Endothelial cell of hepatic sinusoid (primary cell): ENCODE measurements around the gene ARX.

ENCODE experiments used
- in situ Hi-C: cut with HindIII; loops from 2 replicates; pipeline ENCODE4 v1.10.0; 2017; ENCODE audit warnings: low sequenced_read_pairs

Gene ARX

DNA sequence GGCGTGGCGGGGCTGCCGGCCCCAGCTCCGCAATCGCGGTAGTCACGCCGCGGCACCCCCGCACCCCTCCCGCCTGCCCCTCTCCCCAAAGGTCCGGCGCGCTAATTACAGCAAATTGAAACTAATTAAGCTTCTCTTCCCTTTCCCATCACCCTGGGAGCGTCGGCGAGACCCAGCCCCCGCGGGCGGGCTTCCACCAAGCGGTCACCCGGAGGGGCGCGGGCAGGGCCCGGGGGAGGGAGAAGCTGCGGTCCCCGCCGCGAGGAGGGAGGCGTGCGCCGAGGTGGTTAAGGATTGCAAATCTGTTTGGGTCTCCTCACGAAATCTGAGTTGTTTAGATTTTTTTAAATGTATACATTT, 13.1 kb downstream of the ARX start:
- in situ Hi-C loops = no loop called here

DNA sequence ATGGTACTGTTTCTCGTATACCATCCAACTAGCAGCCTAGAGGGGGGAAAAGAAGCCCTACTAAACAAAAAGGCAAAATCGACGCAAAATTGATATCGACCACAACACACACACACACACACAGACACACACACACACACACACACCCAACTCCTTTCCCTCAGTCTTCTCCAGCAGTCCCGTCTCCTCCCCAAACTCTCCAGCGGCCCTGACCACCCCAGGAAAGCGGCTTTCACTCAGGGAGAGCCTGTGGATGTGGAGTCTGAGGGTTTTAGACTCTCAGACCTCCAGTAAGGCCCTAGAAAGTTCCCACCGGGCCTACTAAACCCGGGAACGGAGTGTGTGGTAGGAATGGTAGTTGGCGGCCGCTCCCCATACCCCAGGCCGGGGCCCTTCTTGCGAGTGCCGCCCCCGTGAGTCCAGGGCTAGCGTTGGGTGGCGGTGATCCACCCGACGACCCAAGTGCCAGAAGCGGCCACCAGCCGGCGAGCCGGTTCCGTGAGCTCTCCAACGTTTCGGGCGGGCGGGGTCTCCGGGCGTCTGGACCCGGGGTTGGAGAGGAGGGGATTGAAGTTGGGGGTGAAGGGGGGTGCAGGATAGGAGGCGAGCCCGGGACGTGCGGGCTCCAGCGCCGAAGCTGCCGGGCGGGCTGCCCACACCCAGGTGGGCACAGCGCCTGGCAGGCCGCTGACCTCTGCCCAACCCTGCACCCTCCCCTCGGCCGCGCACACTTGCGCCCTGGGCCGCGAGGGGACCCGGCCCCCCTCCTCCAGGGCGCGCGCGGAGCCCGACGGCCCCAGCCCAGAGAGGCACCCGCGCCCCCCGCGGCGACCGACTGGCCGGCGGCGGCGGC, 13.7 kb downstream of the ARX start:
- in situ Hi-C loops = no loop called here

DNA sequence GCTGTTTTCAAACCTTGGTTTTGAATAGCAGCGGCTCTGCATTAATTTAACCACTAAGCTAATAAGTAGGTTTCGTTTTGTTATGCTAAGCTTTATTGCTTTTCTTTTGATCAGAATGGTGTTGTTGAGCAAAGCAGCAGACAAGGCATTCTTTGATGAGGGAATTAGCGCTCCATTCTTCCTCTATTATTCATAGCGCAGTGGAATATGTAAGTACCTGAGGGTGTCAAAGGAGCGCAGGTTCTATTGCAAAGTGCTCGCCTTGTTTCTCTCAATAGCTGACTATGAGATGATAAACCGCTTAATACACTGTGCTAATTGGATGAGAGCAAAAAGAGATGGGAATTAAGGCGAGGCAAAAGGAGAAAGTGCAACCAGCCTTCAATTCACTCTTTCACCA, 16.3 kb downstream of the ARX start:
- in situ Hi-C loops = no loop called here

DNA sequence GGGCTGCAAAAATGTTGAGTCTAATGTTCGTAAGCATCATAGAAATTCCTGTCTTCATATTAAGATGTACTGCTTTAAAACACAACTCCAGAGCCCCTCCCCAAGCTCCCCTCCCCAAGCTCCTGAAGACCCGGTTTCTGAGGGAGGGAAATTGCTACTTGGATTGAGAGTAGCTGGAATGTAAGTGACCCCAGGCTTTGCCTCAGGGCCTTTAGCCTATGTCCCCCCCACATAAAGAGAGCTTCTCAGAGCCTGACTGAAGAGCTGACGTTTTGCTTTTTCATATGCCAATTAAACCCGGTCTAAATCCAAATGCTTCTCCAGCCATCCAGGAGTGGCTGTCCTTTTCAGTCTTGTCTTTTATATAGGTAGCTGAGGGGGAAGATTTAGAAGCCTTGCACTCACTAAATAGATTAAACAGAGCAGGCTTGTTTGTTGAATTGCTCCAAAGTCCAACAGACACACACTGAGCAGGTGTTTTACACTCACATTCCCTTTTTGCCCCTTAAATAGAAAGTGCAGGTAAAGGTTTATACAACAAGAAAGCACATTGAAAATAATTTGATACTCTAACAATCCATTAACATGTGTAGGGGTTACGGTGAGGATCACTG, 19.6 kb downstream of the ARX start:
- in situ Hi-C loops = no loop called here

DNA sequence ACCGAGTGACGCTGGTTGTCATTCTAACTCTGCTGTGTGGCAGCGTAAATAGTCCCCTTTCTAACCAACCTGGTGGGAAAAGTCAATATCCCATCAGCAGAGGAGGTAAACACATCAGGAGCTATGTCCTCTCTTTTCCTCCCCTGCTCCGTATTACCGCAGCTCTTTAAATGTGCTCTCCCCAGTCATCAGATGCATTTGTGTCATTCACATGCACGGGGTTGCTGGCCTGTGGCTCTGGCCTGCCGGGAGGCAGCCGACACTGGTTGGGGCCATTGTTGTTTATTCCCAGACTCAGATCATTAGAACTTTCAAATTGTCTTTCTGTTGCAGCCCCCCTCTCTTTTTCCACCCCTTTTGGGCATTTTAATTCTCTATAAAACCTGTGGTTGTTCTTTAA, 21.9 kb downstream of the ARX start:
- in situ Hi-C loops = no loop called here

DNA sequence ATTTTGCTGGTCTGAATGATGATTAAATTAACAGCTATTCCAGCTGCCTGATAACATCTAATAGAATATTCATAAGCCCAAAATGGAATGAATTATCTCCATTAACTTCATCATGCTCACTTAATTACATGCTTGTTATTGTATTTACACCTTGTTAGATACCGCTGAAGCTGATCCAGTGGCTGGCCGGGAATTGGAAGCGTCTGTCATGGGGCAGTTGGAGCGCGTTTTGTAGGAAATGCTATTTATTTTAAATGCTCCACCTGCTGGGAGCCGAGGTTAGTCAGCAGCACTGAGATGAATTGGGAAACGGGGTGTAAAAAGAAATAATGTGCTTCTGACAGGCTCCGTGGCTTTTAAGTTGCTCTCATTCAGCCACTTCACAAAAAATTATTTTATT, 25.2 kb downstream of the ARX start:
- in situ Hi-C loops = no loop called here

DNA sequence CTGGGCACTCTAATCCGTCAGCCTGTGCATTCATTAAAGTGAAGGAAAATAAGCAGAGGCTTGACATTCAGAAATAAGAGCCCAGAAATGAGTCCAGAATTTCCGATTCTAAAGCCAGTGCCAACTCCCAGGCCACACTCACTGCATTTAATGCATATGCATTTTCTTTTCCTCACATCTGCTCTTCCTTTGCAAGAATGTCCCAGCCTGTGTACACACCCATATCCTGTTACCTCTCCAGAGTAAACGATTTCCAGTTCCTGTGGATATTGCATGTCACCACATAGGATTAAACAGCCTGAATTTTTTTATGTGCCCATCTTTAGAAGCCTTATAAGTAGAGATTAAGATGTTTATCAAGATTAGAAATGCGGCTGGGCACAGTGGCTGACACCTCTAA, 27.5 kb downstream of the ARX start:
- in situ Hi-C loops = no loop called here

DNA sequence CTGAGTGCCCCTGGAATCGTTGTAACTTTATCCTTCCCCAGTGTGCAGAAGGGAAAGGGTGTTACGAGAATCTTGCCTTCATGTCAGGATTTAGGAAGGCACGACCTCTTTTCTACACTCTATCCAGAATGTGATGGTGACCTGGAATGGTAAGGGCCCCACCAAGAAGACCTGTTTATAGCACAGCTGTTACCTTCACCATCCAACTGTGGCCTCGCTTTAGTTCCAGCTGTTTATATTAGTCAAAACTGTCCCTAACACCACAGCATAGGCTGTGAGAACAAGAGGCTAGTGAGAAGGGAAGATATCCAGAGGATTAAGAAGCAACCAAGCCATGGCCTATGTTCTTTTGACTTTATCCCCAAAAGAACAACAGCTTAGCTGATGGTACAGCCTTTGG, 28.0 kb downstream of the ARX start:
- in situ Hi-C loops = no loop called here

- in situ Hi-C loops = no loop called here
Measured at GRCh38 chrX:24985120-24985519, 30.6 kb downstream of the ARX start.

- in situ Hi-C loops = no loop called here
Measured at GRCh38 chrX:24983931-24984330, 31.8 kb downstream of the ARX start.

- in situ Hi-C loops = no loop called here
Measured at GRCh38 chrX:24982306-24982965, 33.3 kb downstream of the ARX start.

- in situ Hi-C loops = no loop called here
Measured at GRCh38 chrX:24981030-24981429, 34.7 kb downstream of the ARX start.

DNA sequence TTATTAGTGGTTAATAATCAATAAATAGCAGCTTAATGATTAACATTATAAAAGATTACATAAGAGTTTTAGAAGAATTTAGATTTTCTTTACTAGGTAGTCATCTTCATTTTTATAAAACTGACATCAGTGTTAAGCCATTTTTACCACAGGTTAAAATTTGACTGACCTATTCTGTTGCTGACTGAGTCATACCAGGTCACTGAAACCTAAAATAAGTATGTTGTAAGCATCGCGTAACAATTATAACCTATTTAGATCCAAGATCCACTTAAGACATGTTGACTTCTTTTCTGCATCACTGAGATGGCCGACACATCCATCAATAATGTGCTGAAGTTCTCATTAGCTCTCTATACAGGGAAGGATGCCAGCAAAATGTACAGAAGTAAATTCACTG, 36.7 kb downstream of the ARX start:
- in situ Hi-C loops = no loop called here

DNA sequence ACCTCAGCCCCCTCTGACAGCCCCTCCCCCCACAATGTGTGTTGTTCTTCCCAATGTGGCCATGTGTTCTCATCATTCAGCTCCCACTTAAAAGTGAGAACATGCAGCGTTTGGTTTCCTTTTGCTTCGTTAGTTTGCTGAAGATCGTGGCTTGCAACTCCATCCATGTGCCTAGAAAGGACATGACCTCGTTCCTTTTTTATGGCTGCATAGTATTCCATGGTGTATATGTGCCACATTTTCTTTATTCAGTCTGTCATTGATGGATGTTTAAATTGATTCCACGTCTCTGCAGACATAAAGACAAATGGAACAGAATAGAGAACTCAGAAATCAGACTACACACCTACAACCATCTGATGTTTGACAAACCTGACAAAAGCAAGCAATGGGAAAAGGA, 46.0 kb downstream of the ARX start:
- in situ Hi-C loops = no loop called here

DNA sequence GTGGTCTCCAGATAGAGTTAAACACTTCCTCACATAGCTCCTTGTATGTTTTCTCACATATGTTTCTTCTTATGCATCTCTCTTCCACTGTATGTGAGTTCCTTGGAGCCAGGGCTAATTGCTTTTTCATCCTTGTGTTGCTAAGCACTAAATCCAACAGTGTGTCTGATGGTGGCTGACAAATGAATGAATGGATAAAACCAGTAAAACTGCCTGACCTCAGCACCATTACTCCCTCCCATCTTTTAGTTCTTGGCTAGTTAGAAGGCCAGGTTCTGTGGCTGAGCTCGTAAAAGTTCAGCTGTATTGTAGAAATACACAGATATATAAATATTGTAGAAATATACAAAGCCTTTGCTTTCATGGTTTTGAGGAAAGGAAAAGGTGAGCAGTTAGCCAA, 50.4 kb downstream of the ARX start:
- in situ Hi-C loops = no loop called here

- in situ Hi-C loops = no loop called here
Measured at GRCh38 chrX:24963823-24964222, 51.9 kb downstream of the ARX start.

GRCh38 chrX:24961809-24962208, 54.0 kb downstream of the ARX start:
- in situ Hi-C loops = no loop called here

- in situ Hi-C loops = no loop called here
Measured at GRCh38 chrX:24956828-24957227, 58.9 kb downstream of the ARX start.

DNA sequence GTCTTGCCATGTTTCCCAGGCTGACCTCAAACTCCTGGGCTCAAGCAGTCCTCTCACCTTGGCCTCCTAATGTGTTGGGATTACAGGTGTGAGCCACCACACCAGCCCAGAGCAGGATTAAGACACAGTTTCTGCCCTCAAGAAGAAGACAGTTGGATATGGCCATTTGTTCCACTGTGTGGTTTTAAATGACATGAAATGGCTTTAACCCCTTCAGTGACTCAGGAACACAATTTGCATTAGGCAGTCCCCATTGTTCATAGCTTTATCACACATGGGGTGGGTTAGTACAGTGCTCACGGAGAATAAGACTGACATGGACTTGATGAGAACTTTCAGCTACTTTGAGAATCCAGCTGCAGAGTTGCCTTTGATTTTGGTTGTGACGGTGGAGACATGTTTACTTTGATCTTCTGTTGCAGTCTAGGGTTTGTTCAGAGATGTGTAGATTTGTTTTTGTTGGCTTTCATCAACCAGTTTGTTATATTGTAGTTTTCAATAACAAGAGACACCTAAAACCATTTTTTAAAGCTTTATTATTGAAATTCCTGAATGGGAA, 60.3 kb downstream of the ARX start:
- in situ Hi-C loops = no loop called here

- in situ Hi-C loops = no loop called here
Measured at GRCh38 chrX:24954732-24955131, 61.0 kb downstream of the ARX start.
